HCT116 (cell line): ENCODE measurements around the gene PRKN. TPM values are rescaled to one million over a fixed set of nuclear protein-coding genes. Genes with fewer than 3 reads are reported as not detected.

Source experiments
- ATAC-seq: fragments of 200-7000 bp; cut with Tn5 transposase; 2 replicates; pipeline ENCODE4 v1.9.1; 2020; ENCODE audit warnings: mild to moderate bottlenecking, moderate library complexity
- BruUV-seq: library from RNA; stranded (reverse); fragments of 400-500 nt; replicated peaks from 2 replicates; lab custom pipeline; 2021; lab: Mats Ljungman, UMichigan
- CTCF ChIA-PET: fragments of 300-600 bp; sonication (Branson Sonifier 250); formaldehyde crosslinking; loops from one replicate; lab custom pipeline; 2021; ENCODE audit warnings: antibody characterized with exemption; lab: Charles Lee
- POLR2A ChIA-PET: fragments of 300-600, 350-600 bp; sonication (Branson Sonifier 250); formaldehyde crosslinking; loops from one replicate; lab custom pipeline; 2021; ENCODE audit warnings: antibody characterized with exemption; lab: Charles Lee
- RAD21 ChIA-PET, 2 experiments: fragments of 300-600 bp; sonication (Branson Sonifier 250); formaldehyde crosslinking; loops; one replicate each; lab custom pipeline; 2023; ENCODE audit warnings: low total read pairs in 2 of 2; ENCODE audit not compliant: uncharacterized antibody in 2 of 2, unreplicated experiment in 2 of 2, low non-redundant PET in 1 of 2; lab: Charles Lee
- DNase-seq: peaks from one replicate; pipeline ENCODE4 v3.0.0-alpha.2; 2010; ENCODE audit warnings: low read depth, low spot score
- H2AFZ ChIP-seq: fragments of 200-600 bp; shearing (Covaris generic), sonication (generic); 2 replicates; pipeline ENCODE4 v1.6.1; 2017; ENCODE audit warnings: low read depth, mixed run types, mixed read lengths, antibody characterized with exemption, low read length; ENCODE audit not compliant: poor library complexity, severe bottlenecking
- H3K27ac ChIP-seq: 2 replicates; pipeline ENCODE4 v1.5.1; 2012; ENCODE audit warnings: low read depth, low read length
- H3K27me3 ChIP-seq: fragments of 200-600 bp; sonication (generic); 2 replicates; pipeline ENCODE4 v1.6.1; 2016; ENCODE audit warnings: mixed run types, low read length, mixed read lengths; ENCODE audit not compliant: insufficient read depth
- H3K36me3 ChIP-seq, 2 experiments: fragments of 200-500 bp in 1 of 2; fragments of 200-600 bp in 1 of 2; sonication (Bioruptor generic) in 1 of 2; sonication (generic) in 1 of 2; 2 replicates each; pipeline versions ENCODE4 v1.5.1 to v1.6.1; 2014 to 2016; ENCODE audit warnings: low read length in 2 of 2, inconsistent platforms in 1 of 2, mixed read lengths in 1 of 2, mixed run types in 1 of 2; ENCODE audit not compliant: insufficient read depth in 2 of 2, control insufficient read depth in 1 of 2
- H3K4me1 ChIP-seq, 2 experiments: fragments of 200-600 bp in 1 of 2; sonication (generic) in 1 of 2; 2 replicates each; pipeline versions ENCODE4 v1.5.1 to v1.6.1; 2012 to 2017; ENCODE audit warnings: low read length in 2 of 2, inconsistent platforms in 1 of 2, mild to moderate bottlenecking in 1 of 2, mixed read lengths in 1 of 2, mixed run types in 1 of 2, moderate library complexity in 1 of 2; ENCODE audit not compliant: insufficient read depth in 2 of 2, control insufficient read depth in 1 of 2
- H3K4me2 ChIP-seq: fragments of 200-600 bp; sonication (generic); 2 replicates; pipeline ENCODE4 v1.6.1; 2017; ENCODE audit warnings: mixed run types, low read length, mixed read lengths
- H3K4me3 ChIP-seq, 2 experiments: fragments of 200-600 bp in 1 of 2; sonication (generic) in 1 of 2; replicated peaks in 1 of 2; 2 replicates each; pipeline ENCODE4 v1.5.1; 2011 to 2016; ENCODE audit warnings: low read length in 2 of 2, control low read depth in 1 of 2, low read depth in 1 of 2, mild to moderate bottlenecking in 1 of 2, mixed read lengths in 1 of 2, mixed run types in 1 of 2
- H3K79me2 ChIP-seq: fragments of 200-600 bp; sonication (generic); 2 replicates; pipeline ENCODE4 v1.6.1; 2017; ENCODE audit warnings: mild to moderate bottlenecking, mixed run types, low read length, moderate library complexity, mixed read lengths; ENCODE audit not compliant: insufficient read depth
- H3K9ac ChIP-seq: fragments of 200-600 bp; sonication (generic); 2 replicates; pipeline ENCODE4 v1.6.1; 2016; ENCODE audit warnings: low read length, mixed read lengths
- H3K9me2 ChIP-seq: fragments of 200-600 bp; sonication (generic), shearing (Covaris generic); 2 replicates; pipeline ENCODE4 v1.6.1; 2017; ENCODE audit warnings: mixed run types, mild to moderate bottlenecking, moderate library complexity; ENCODE audit not compliant: insufficient read depth
- H3K9me3 ChIP-seq, 2 experiments: fragments of 200-500 bp in 1 of 2; fragments of 200-600 bp in 1 of 2; sonication (Bioruptor generic) in 1 of 2; sonication (generic) in 1 of 2; 2 replicates each; pipeline ENCODE4 v1.6.1; 2014 to 2017; ENCODE audit warnings: low read length in 2 of 2, mixed read lengths in 2 of 2, inconsistent platforms in 1 of 2, low read depth in 1 of 2, mild to moderate bottlenecking in 1 of 2, mixed run types in 1 of 2, moderate library complexity in 1 of 2; ENCODE audit not compliant: control insufficient read depth in 1 of 2, insufficient read depth in 1 of 2
- H4K20me1 ChIP-seq: fragments of 200-600 bp; sonication (generic), shearing (Covaris generic); 2 replicates; pipeline ENCODE4 v1.6.1; 2017; ENCODE audit warnings: mixed run types, mild to moderate bottlenecking, moderate library complexity; ENCODE audit not compliant: insufficient read depth
- ATF3 ChIP-seq: IDR thresholded peaks from 2 replicates; pipeline ENCODE4 v1.6.1; 2012
- CBX3 ChIP-seq: IDR thresholded peaks from 2 replicates; pipeline ENCODE4 v1.6.1; 2012; ENCODE audit warnings: low read depth
- CTCF ChIP-seq, 3 experiments: fragments of 200-600 bp in 1 of 3; sonication (generic) in 1 of 3; IDR thresholded peaks in 2 of 3; conservative IDR thresholded peaks in 1 of 3; 2 replicates each; pipeline ENCODE4 v1.5.1; 2012 to 2017; ENCODE audit warnings: low read depth in 2 of 3, low read length in 2 of 3, antibody characterized with exemption in 1 of 3, borderline replicate concordance in 1 of 3, control low read depth in 1 of 3, mild to moderate bottlenecking in 1 of 3, mixed read lengths in 1 of 3, mixed run types in 1 of 3, moderate library complexity in 1 of 3; ENCODE audit not compliant: insufficient read depth in 1 of 3
- EZH2 ChIP-seq: fragments of 200-600 bp; sonication (generic); IDR thresholded peaks from 2 replicates; pipeline ENCODE4 v1.6.1; 2017; ENCODE audit warnings: antibody characterized with exemption, mixed run types
- JUND ChIP-seq: IDR thresholded peaks from 2 replicates; pipeline ENCODE4 v1.6.1; 2012
- POLR2AphosphoS5 ChIP-seq: IDR thresholded peaks from 2 replicates; pipeline ENCODE4 v1.6.1; 2011; ENCODE audit warnings: mild to moderate bottlenecking, low read depth, low read length, moderate library complexity
- SIN3A ChIP-seq: IDR thresholded peaks from 2 replicates; pipeline ENCODE4 v1.6.1; 2012; ENCODE audit warnings: low read depth
- SRF ChIP-seq: IDR thresholded peaks from 2 replicates; pipeline ENCODE4 v1.6.1; 2012; ENCODE audit warnings: low read depth
- TCF7L2 ChIP-seq: IDR thresholded peaks from 2 replicates; pipeline ENCODE4 v1.7.0; 2011; ENCODE audit warnings: borderline replicate concordance, inconsistent platforms; ENCODE audit not compliant: insufficient read depth, insufficient read length; ENCODE audit errors: extremely low read depth
- ZBTB33 ChIP-seq: IDR thresholded peaks from 2 replicates; pipeline ENCODE4 v1.6.1; 2011; ENCODE audit warnings: mild to moderate bottlenecking, low read length, moderate library complexity; ENCODE audit not compliant: insufficient replicate concordance; ENCODE audit errors: extremely low read depth
- ZFX ChIP-seq: fragments of 450-650 bp; IDR thresholded peaks from 2 replicates; pipeline ENCODE4 v1.6.1; 2017
- intact Hi-C: fragments of 100-400 bp; cut with micrococcal nuclease; formaldehyde crosslinking; loops from 2 replicates; pipeline ENCODE4 v1.10.0; 2022
- total RNA-seq: library from RNA; stranded (reverse); gene quantifications from one replicate; pipeline ENCODE4 v1.2.1, GENCODE V29; 2021; ENCODE audit not compliant: unreplicated experiment

PRKN gene
- total RNA-seq, 1 experiment from 2014 or later, result 2.6 TPM

- Histone ChIP-seq H3K4me2 (no peak overlapping the region), H3K9me2 (no peaks in the 10 kb centered on the region), H3K4me3 (no peak overlapping the region), H4K20me1 (no peaks in the 10 kb centered on the region), H3K4me1 (no peaks in the 10 kb centered on the region), H3K27ac (no peak overlapping the region), H3K36me3 (no peaks in the 10 kb centered on the region), H3K79me2 (no peaks in the 10 kb centered on the region), H3K9me3 (no peaks in the 10 kb centered on the region), H3K9ac (no peak overlapping the region), H3K27me3 (no peaks in the 10 kb centered on the region), H2AFZ (no peak overlapping the region)
- BruUV-seq, result no TSS peak
- DNase-seq (no peak), ATAC-seq (no peak)
- intact Hi-C loops, result no loop called here
- ChIA-PET CTCF (no interaction called here), RAD21 (no interaction called here), POLR2A (no interaction called here)
- TF ChIP-seq ATF3, result no peak
- TF ChIP-seq EZH2, result no peak
- TF ChIP-seq CBX3, result no peak
- no peak for TF ChIP-seq TCF7L2
- TF ChIP-seq SIN3A, result no peak
- no peak for TF ChIP-seq ZBTB33
- TF ChIP-seq SRF, result no peak
- TF ChIP-seq POLR2AphosphoS5, result no peak
- no peak for TF ChIP-seq ZFX
- no peak for TF ChIP-seq JUND
- TF ChIP-seq CTCF (IDR thresholded peaks at IDR 0.05 in 2 of 3, conservative IDR thresholded peaks at IDR 0.05 in 1 of 3; ENCODE audit: borderline replicate concordance in 1 of 3, insufficient read depth in 1 of 3, low read depth in 2 of 3, low read length in 2 of 3), result no peak
Observed at GRCh38 chr6:162337412-162337811, 390.2 kb downstream of the PRKN start.
